MCF 10A (cell line): ENCODE results near the gene DUXA. TPM values are rescaled to one million over a fixed set of nuclear protein-coding genes. Genes with fewer than 3 reads are reported as not detected.
A peak's percentile ranks its signal among the peaks of the same experiment; 100 is the strongest.

ENCODE experiments used
- BruUV-seq: library from RNA; stranded (reverse); fragments of 400-500 nt; replicated peaks from 2 replicates; lab custom pipeline; 2021; lab: Mats Ljungman, UMichigan
- CTCF ChIA-PET: fragments of 300-600 bp; sonication (Branson Sonifier 250); formaldehyde crosslinking; extraction: SDS; loops from one replicate; lab custom pipeline; 2021; ENCODE audit warnings: antibody characterized with exemption, inconsistent platforms; lab: Yijun Ruan, JAX
- POLR2A ChIA-PET: fragments of 300-600, 350-650 bp; sonication (Branson Sonifier 250); formaldehyde crosslinking; extraction: SDS; loops from one replicate; lab custom pipeline; 2020; ENCODE audit warnings: antibody characterized with exemption, inconsistent platforms; lab: Yijun Ruan, JAX
- DNase-seq: peaks from one replicate; pipeline ENCODE4 v3.0.0-alpha.2; 2018; ENCODE audit not compliant: unreplicated experiment
- H3K27ac Mint-ChIP-seq: one replicate; pipeline ENCODE4 v1.8.0; 2022; ENCODE audit warnings: mild to moderate bottlenecking, low read depth, mixed read lengths; ENCODE audit not compliant: unreplicated experiment
- H3K27me3 Mint-ChIP-seq: one replicate; pipeline ENCODE4 v1.8.0; 2022; ENCODE audit warnings: mixed read lengths; ENCODE audit not compliant: insufficient read depth, unreplicated experiment
- H3K36me3 Mint-ChIP-seq: one replicate; pipeline ENCODE4 v1.8.0; 2022; ENCODE audit warnings: mild to moderate bottlenecking, moderate library complexity, mixed read lengths; ENCODE audit not compliant: insufficient read depth, unreplicated experiment
- H3K4me1 Mint-ChIP-seq: one replicate; pipeline ENCODE4 v1.8.0; 2022; ENCODE audit warnings: mixed read lengths; ENCODE audit not compliant: insufficient read depth, unreplicated experiment
- H3K4me3 Mint-ChIP-seq: one replicate; pipeline ENCODE4 v1.8.0; 2022; ENCODE audit warnings: mild to moderate bottlenecking, moderate library complexity, mixed read lengths; ENCODE audit not compliant: unreplicated experiment
- H3K9me3 Mint-ChIP-seq: one replicate; pipeline ENCODE4 v1.8.0; 2022; ENCODE audit warnings: mixed read lengths; ENCODE audit not compliant: unreplicated experiment
- intact Hi-C: fragments of 100-400 bp; cut with micrococcal nuclease; formaldehyde crosslinking; loops from 2 replicates; pipeline ENCODE4 v1.14.1; 2022
- total RNA-seq: library from RNA; stranded (reverse); gene quantifications from 2 replicates; pipeline ENCODE4 v1.2.3, GENCODE V29; 2022
- TF ChIP-seq, protein P1 (sequence below): fragments of 200-600 bp; IDR thresholded peaks from one replicate; pipeline ENCODE4 v1.8.0; 2022; ENCODE audit warnings: antibody characterized with exemption, mild to moderate bottlenecking; ENCODE audit not compliant: unreplicated experiment

Gene DUXA
- total RNA-seq, 1 experiment from 2014 or later = not detected

DNA sequence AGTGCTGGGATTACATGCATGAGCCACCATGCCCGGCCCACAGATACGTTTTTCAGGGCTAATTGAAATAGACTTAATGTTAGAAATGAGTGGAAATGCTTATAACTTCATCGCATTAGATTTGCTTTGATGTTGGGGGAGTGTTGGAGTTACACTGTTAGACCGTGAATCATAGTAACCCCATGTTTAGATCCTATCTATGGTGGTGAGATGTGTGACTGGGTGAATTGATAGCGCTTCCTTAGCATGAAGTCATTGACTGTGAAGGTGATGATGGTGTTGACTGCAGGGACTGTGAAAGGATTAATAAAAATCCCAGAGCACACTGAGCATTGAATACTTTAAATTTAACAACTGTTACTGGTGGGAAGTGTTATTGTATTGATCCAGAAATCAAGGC, 25.7 kb upstream of the DUXA start:
- Mint-ChIP-seq H3K27ac (peak overlapping the region; percentile 35), H3K9me3 (peaks cover 24% of the 10 kb centered on the region), H3K36me3 (peaks cover 51% of the 10 kb centered on the region), H3K27me3 (no peaks in the 10 kb centered on the region), H3K4me3 (peak overlapping the region; percentile 97), H3K4me1 (peaks cover 22% of the 10 kb centered on the region)
- TF ChIP-seq, protein P1, sequence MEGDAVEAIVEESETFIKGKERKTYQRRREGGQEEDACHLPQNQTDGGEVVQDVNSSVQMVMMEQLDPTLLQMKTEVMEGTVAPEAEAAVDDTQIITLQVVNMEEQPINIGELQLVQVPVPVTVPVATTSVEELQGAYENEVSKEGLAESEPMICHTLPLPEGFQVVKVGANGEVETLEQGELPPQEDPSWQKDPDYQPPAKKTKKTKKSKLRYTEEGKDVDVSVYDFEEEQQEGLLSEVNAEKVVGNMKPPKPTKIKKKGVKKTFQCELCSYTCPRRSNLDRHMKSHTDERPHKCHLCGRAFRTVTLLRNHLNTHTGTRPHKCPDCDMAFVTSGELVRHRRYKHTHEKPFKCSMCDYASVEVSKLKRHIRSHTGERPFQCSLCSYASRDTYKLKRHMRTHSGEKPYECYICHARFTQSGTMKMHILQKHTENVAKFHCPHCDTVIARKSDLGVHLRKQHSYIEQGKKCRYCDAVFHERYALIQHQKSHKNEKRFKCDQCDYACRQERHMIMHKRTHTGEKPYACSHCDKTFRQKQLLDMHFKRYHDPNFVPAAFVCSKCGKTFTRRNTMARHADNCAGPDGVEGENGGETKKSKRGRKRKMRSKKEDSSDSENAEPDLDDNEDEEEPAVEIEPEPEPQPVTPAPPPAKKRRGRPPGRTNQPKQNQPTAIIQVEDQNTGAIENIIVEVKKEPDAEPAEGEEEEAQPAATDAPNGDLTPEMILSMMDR = no peak
- ChIA-PET POLR2A (interaction anchor here (0.6 to 2.5 kb wide), 5 partner anchors 7 to 790 kb away, joined by 3 to 15 read pairs (median 8); no protein-coding TSS in a partner anchor), CTCF (no interaction called here)
- intact Hi-C loops = no loop called here
- no TSS peak for BruUV-seq
- DNase-seq = no peak

DNA sequence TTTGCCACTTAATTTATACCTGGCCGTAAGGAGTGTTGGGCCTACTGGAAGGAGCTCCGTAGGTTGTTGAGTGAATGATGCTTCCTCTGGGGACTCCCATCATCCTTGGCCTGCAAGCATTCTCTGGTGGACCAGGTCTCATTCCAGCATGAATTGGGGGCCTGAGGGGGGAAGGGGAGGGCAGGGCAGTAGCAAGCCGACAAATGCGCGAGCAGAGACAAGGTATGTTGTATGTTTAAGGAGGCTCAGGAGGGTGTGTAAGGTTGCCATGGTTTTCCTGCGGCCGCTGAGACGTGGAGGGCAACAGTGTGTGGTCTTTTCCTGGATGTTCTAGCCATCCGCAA, 24.8 kb upstream of the DUXA start:
- TF ChIP-seq, protein P1 = no peak
- Mint-ChIP-seq H3K27me3 (no peaks in the 10 kb centered on the region), H3K4me1 (peaks cover 22% of the 10 kb centered on the region), H3K27ac (peak overlapping the region; percentile 96), H3K36me3 (peaks cover 46% of the 10 kb centered on the region), H3K9me3 (peaks cover 29% of the 10 kb centered on the region), H3K4me3 (peak overlapping the region; percentile 97)
- POLR2A ChIA-PET = interaction anchor here (0.6 to 2.5 kb wide), 13 partner anchors 8 to 1228 kb away, joined by 3 to 23 read pairs (median 5); partner anchors contain the start of genes ZNF749 and ZNF805
- CTCF ChIA-PET = interaction anchor here (0.7 kb wide), 1 partner anchor 1355 kb away, joined by 3 read pairs; no protein-coding TSS in a partner anchor
- no TSS peak for BruUV-seq
- intact Hi-C loops = no loop called here
- DNase-seq = peak; percentile 9

DNA sequence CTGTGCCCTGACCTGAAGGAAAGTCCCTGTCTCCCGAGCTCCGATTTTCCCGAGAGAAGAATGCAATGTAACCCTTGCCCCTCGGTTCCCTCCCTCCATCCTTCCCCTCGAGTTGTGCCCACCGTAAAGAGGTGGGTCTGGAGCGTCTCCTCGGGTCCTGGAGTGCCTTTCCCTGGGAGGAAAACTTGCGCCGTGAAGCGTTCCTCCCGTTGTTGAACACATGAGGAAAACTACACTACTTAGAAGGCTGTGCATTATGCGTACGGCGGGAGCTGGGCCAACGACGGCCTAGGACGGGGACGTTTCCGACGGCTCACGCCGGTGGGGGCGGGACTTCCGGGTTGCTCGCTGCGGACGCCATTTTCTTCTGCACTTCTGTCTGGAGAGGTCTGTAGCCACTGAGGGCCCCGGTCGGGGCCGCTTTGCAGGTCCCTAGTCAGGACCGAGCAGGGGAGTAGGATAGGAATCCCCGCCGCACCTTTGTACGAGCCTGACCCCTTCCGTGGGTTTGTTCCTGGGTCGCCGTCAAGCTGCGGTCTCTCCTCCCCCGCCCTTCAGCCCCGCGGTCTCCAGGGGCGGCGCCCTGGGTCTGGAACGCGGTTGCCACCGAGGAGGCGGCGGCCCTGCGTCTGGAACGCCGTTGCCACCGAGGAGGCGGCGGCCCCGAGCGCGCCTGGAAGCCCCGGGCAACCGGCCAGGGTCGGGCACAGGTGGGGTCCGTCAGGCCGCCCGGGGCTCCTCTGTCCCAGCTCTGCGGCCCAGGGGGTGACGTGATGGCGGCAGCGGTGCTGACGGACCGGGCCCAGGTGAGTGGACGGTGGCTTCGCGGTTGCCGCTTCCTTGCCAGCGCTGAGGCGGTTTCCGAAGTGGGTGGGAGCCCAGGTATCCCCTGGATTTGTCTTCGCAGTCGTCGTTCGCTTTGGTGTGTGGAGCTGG, 24.1 kb upstream of the DUXA start, which contains the start of gene ZNF264:
Gene ZNF264 (plus strand): TSS at position 360 of the 936 bp plus-strand sequence. CDS start 414 bp downstream, at position 774.
- intact Hi-C loops = loop anchor here (1.0 kb wide), 2 partner anchors 49 to 172 kb away; partner anchors contain the start of genes TRAPPC2B, ZNF547 and ZNF805
- peaks cover 24% of the 10 kb centered on the region for H3K9me3 Mint-ChIP-seq
- peak within 1 kb of the TSS; percentile 97 for H3K4me3 Mint-ChIP-seq
- H3K27ac Mint-ChIP-seq = peak within 1 kb of the TSS; percentile 96
- DNase-seq = peak; percentile 86
- TF ChIP-seq, protein P1 = no peak
- H3K27me3 Mint-ChIP-seq = no peaks in the 10 kb centered on the region
- peaks cover 22% of the 10 kb centered on the region for H3K4me1 Mint-ChIP-seq
- peaks cover 40% of the 10 kb centered on the region for H3K36me3 Mint-ChIP-seq
- POLR2A ChIA-PET = interaction anchor here (0.6 to 2.5 kb wide), 21 partner anchors 9 to 1352 kb away, joined by 3 to 23 read pairs (median 4); partner anchors contain the start of genes DUXA, TRIM28, ZNF548 and ZNF749
- CTCF ChIA-PET = interaction anchor here (0.5 to 1.2 kb wide), 3 partner anchors 19 to 1356 kb away, joined by 3 read pairs; no protein-coding TSS in a partner anchor
- BruUV-seq = TSS peak; percentile 25

DNA sequence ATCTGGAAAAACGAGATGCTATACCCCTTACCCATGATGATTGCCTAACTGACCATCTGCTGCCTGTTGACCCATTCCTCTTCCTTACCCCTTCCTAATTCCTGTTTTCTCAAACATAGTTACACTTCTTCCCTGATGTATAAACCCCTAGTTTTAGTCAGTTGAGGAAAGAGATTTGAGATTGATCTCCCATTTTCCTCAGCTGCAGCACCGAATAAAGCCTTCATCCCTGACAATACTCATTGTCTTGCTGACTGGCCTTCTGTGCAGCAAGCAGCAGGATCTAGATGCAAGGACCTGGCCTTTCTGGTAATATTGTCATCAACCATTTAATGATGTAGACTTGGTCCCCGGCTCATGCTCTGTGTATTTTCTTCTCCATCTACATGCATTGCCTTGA, 23.0 kb upstream of the DUXA start:
- H3K9me3 Mint-ChIP-seq = peaks cover 24% of the 10 kb centered on the region
- CTCF ChIA-PET = interaction anchor here (1.2 kb wide), 1 partner anchor 20 kb away, joined by 3 read pairs; no protein-coding TSS in a partner anchor
- no peaks in the 10 kb centered on the region for H3K27me3 Mint-ChIP-seq
- DNase-seq = no peak
- TF ChIP-seq, protein P1 = no peak
- intact Hi-C loops = no loop called here
- H3K4me3 Mint-ChIP-seq = peak overlapping the region; percentile 97
- H3K27ac Mint-ChIP-seq = peak overlapping the region; percentile 96
- POLR2A ChIA-PET = interaction anchor here (0.6 to 2.5 kb wide), 7 partner anchors 10 to 1353 kb away, joined by 3 to 23 read pairs (median 5); partner anchors contain the start of genes TRIM28 and ZNF805
- H3K4me1 Mint-ChIP-seq = peaks cover 22% of the 10 kb centered on the region
- peaks cover 32% of the 10 kb centered on the region for H3K36me3 Mint-ChIP-seq
- BruUV-seq = no TSS peak
